Mesenchymal stem cell (in vitro differentiated cells and primary cell): ENCODE measurements around the gene SLC49A3.

Experiments
- DNase-seq: peaks from one replicate; pipeline ENCODE4 v3.0.0-alpha.2; 2013
- H2AFZ ChIP-seq: one replicate; pipeline ENCODE4 v1.6.1; 2013; ENCODE audit warnings: low read depth, mild to moderate bottlenecking, control low read depth, inconsistent platforms, low read length, moderate library complexity
- H2AK5ac ChIP-seq: 2 replicates; pipeline ENCODE4 v1.6.1; 2013; ENCODE audit warnings: low read length, moderate library complexity, mild to moderate bottlenecking, inconsistent platforms; ENCODE audit not compliant: severe bottlenecking
- H2BK120ac ChIP-seq: one replicate; pipeline ENCODE4 v1.6.1; 2013; ENCODE audit warnings: low read depth, mild to moderate bottlenecking, inconsistent platforms, low read length, moderate library complexity
- H2BK12ac ChIP-seq, 2 experiments: one replicate each; pipeline ENCODE4 v1.6.1; 2013; ENCODE audit warnings: inconsistent platforms in 2 of 2, low read length in 2 of 2, mild to moderate bottlenecking in 2 of 2, moderate library complexity in 2 of 2, control low read depth in 1 of 2
- H2BK15ac ChIP-seq: one replicate; pipeline ENCODE4 v1.6.1; 2013; ENCODE audit warnings: mild to moderate bottlenecking, low read depth, inconsistent platforms; ENCODE audit not compliant: poor library complexity, severe bottlenecking
- H2BK5ac ChIP-seq: 2 replicates; pipeline ENCODE4 v1.6.1; 2013; ENCODE audit warnings: low read depth, mild to moderate bottlenecking, low read length, control low read depth, inconsistent platforms; ENCODE audit not compliant: poor library complexity, severe bottlenecking
- H3K14ac ChIP-seq, 2 experiments: one replicate each; pipeline ENCODE4 v1.6.1; 2013; ENCODE audit warnings: inconsistent platforms in 2 of 2, low read length in 2 of 2, control low read depth in 1 of 2, mild to moderate bottlenecking in 1 of 2, moderate library complexity in 1 of 2
- H3K18ac ChIP-seq, 2 experiments: one replicate each; pipeline ENCODE4 v1.6.1; 2013; ENCODE audit warnings: inconsistent platforms in 2 of 2, low read length in 2 of 2, control low read depth in 1 of 2, low read depth in 1 of 2, mild to moderate bottlenecking in 1 of 2
- H3K23ac ChIP-seq, 2 experiments: one replicate each; pipeline ENCODE4 v1.6.1; 2013; ENCODE audit warnings: inconsistent platforms in 2 of 2, low read length in 2 of 2, mild to moderate bottlenecking in 2 of 2, moderate library complexity in 2 of 2, control low read depth in 1 of 2
- H3K27ac ChIP-seq: 2 replicates; pipeline ENCODE4 v1.5.1; 2013; ENCODE audit warnings: mild to moderate bottlenecking, moderate library complexity, low read length, control low read depth, inconsistent platforms; ENCODE audit not compliant: poor library complexity, severe bottlenecking
- H3K27me3 ChIP-seq, 2 experiments: 2 replicates each; pipeline versions ENCODE4 v1.6.1 to v1.7.0; 2013; ENCODE audit warnings: low read length in 2 of 2, mild to moderate bottlenecking in 2 of 2, moderate library complexity in 2 of 2, control low read depth in 1 of 2, inconsistent platforms in 1 of 2; ENCODE audit not compliant: control insufficient read depth in 1 of 2, insufficient read depth in 1 of 2
- H3K36me3 ChIP-seq, 2 experiments: 2 replicates each; pipeline versions ENCODE4 v1.6.1 to v1.7.0; 2013; ENCODE audit warnings: low read length in 2 of 2, control low read depth in 1 of 2, inconsistent platforms in 1 of 2, low read depth in 1 of 2, mild to moderate bottlenecking in 1 of 2; ENCODE audit not compliant: insufficient read depth in 2 of 2, control insufficient read depth in 1 of 2
- H3K4ac ChIP-seq, 2 experiments: one replicate each; pipeline ENCODE4 v1.6.1; 2013; ENCODE audit warnings: inconsistent platforms in 2 of 2, low read length in 2 of 2, mild to moderate bottlenecking in 2 of 2, moderate library complexity in 2 of 2, control low read depth in 1 of 2, low read depth in 1 of 2
- H3K4me1 ChIP-seq: 2 replicates; pipeline ENCODE4 v1.6.1; 2013; ENCODE audit warnings: low read depth, low read length, control low read depth; ENCODE audit not compliant: control insufficient read depth, insufficient read depth
- H3K4me2 ChIP-seq: 2 replicates; pipeline ENCODE4 v1.6.1; 2013; ENCODE audit warnings: low read length, mild to moderate bottlenecking, inconsistent platforms; ENCODE audit not compliant: poor library complexity, severe bottlenecking
- H3K4me3 ChIP-seq, 2 experiments: 2 replicates each; pipeline versions ENCODE4 v1.5.1 to v1.7.0; 2013; ENCODE audit warnings: low read length in 2 of 2, mild to moderate bottlenecking in 2 of 2, control low read depth in 1 of 2, low read depth in 1 of 2; ENCODE audit not compliant: insufficient read depth in 1 of 2
- H3K79me1 ChIP-seq: replicated peaks from 2 replicates; pipeline ENCODE4 v1.6.1; 2013; ENCODE audit warnings: mild to moderate bottlenecking, control low read depth, low read length, inconsistent platforms; ENCODE audit not compliant: poor library complexity, severe bottlenecking
- H3K9ac ChIP-seq: 2 replicates; pipeline ENCODE4 v1.7.0; 2013; ENCODE audit warnings: mild to moderate bottlenecking, low read length, moderate library complexity
- H3K9me3 ChIP-seq: 2 replicates; pipeline ENCODE4 v1.7.0; 2013; ENCODE audit warnings: mild to moderate bottlenecking, low read length; ENCODE audit not compliant: control insufficient read depth
- H4K8ac ChIP-seq: one replicate; pipeline ENCODE4 v1.6.1; 2013; ENCODE audit warnings: inconsistent platforms, mild to moderate bottlenecking, low read length, moderate library complexity
- H4K91ac ChIP-seq: one replicate; pipeline ENCODE4 v1.6.1; 2013; ENCODE audit warnings: mild to moderate bottlenecking, low read length, inconsistent platforms
- WGBS: methylation state at CpG from one replicate; pipeline ENCODE4 v1.1.7; 2013; ENCODE audit warnings: mixed read lengths; 5-methylcytosine and 5-hydroxymethylcytosine counted together

Gene SLC49A3

GRCh38 chr4:683247-683897, 5.6 kb downstream of the SLC49A3 start:
- Histone ChIP-seq H2BK120ac (no peak overlapping the region), H2BK15ac (no peak overlapping the region), H3K4ac (no peak overlapping the region), H2BK12ac (peak overlapping the region in 1 of 2 experiments; percentile 17), H3K36me3 (peaks cover 18 to 21% of the 10 kb centered on the region in 2 experiments), H3K9ac (no peak overlapping the region), H2BK5ac (no peak overlapping the region), H3K4me2 (no peak overlapping the region), H3K9me3 (no peaks in the 10 kb centered on the region), H3K79me1 (no peaks in the 10 kb centered on the region), H3K4me1 (peaks cover 52% of the 10 kb centered on the region), H3K23ac (no peak overlapping the region), H4K8ac (no peak overlapping the region), H3K18ac (peak overlapping the region; percentile 1 to 45), H3K27ac (no peak overlapping the region), H2AK5ac (peak overlapping the region; percentile 26), H3K27me3 (no peaks in the 10 kb centered on the region), H3K14ac (no peak overlapping the region), H2AFZ (no peak overlapping the region), H3K4me3 (no peak overlapping the region), H4K91ac (peak overlapping the region; percentile 58)
- WGBS = 89% methylated on average over 25 of the region's 25 CpGs
- DNase-seq = no peak

- peaks cover 18 to 21% of the 10 kb centered on the region in 2 experiments for H3K36me3 ChIP-seq
- no peak overlapping the region for H3K4me2 ChIP-seq
- no peak overlapping the region for H2BK5ac ChIP-seq
- no peaks in the 10 kb centered on the region for H3K27me3 ChIP-seq
- no peaks in the 10 kb centered on the region for H3K79me1 ChIP-seq
- WGBS = 97% methylated on average over 23 of the region's 23 CpGs
- no peaks in the 10 kb centered on the region for H3K9me3 ChIP-seq
- H3K14ac ChIP-seq = no peak overlapping the region
- H2BK120ac ChIP-seq = no peak overlapping the region
- H3K23ac ChIP-seq = no peak overlapping the region
- no peak overlapping the region for H2AFZ ChIP-seq
- DNase-seq = no peak
- H3K4me1 ChIP-seq = peaks cover 49% of the 10 kb centered on the region
- no peak overlapping the region for H4K8ac ChIP-seq
- no peak overlapping the region for H3K4me3 ChIP-seq
- no peak overlapping the region for H3K27ac ChIP-seq
- no peak overlapping the region for H3K9ac ChIP-seq
- no peak overlapping the region for H3K18ac ChIP-seq
- H3K4ac ChIP-seq = no peak overlapping the region
- H4K91ac ChIP-seq = no peak overlapping the region
- H2BK12ac ChIP-seq = no peak overlapping the region
- no peak overlapping the region for H2AK5ac ChIP-seq
- H2BK15ac ChIP-seq = no peak overlapping the region
These were observed 6.3 kb downstream of the SLC49A3 start for GRCh38 chr4:682490-683172.

- no peak overlapping the region for H3K9ac ChIP-seq
- H3K18ac ChIP-seq = no peak overlapping the region
- 69% methylated on average over 51 of the region's 58 CpGs for WGBS
- H4K8ac ChIP-seq = peak overlapping the region; percentile 56
- H3K14ac ChIP-seq = no peak overlapping the region
- H3K4me1 ChIP-seq = peaks cover 49% of the 10 kb centered on the region
- no peak overlapping the region for H2BK120ac ChIP-seq
- no peak overlapping the region for H2BK5ac ChIP-seq
- no peak overlapping the region for H4K91ac ChIP-seq
- H3K27ac ChIP-seq = no peak overlapping the region
- H2BK15ac ChIP-seq = no peak overlapping the region
- H3K4me2 ChIP-seq = no peak overlapping the region
- H3K79me1 ChIP-seq = no peaks in the 10 kb centered on the region
- H3K9me3 ChIP-seq = no peaks in the 10 kb centered on the region
- no peak overlapping the region for H2BK12ac ChIP-seq
- H3K4ac ChIP-seq = no peak overlapping the region
- H2AFZ ChIP-seq = no peak overlapping the region
- DNase-seq = no peak
- no peak overlapping the region for H2AK5ac ChIP-seq
- no peaks in the 10 kb centered on the region for H3K27me3 ChIP-seq
- peaks cover 18 to 23% of the 10 kb centered on the region in 2 experiments for H3K36me3 ChIP-seq
- no peak overlapping the region for H3K4me3 ChIP-seq
- H3K23ac ChIP-seq = no peak overlapping the region
These were observed 7.1 kb downstream of the SLC49A3 start for GRCh38 chr4:681736-682451.
